NCI-H2029 treated with DMSO at 0.1 percent for 48 hours (cell line): ENCODE measurements around the gene POP7.
"Not testable (repeated sequence)": the region's sequence is repeated elsewhere in the genome, so short reads cannot be mapped to it uniquely, and the experiment has no call there.

Experiments used
- DNase-seq: peaks from one replicate; lab custom pipeline; 2025; lab: John Stamatoyannopoulos, UW

The POP7 gene

DNA sequence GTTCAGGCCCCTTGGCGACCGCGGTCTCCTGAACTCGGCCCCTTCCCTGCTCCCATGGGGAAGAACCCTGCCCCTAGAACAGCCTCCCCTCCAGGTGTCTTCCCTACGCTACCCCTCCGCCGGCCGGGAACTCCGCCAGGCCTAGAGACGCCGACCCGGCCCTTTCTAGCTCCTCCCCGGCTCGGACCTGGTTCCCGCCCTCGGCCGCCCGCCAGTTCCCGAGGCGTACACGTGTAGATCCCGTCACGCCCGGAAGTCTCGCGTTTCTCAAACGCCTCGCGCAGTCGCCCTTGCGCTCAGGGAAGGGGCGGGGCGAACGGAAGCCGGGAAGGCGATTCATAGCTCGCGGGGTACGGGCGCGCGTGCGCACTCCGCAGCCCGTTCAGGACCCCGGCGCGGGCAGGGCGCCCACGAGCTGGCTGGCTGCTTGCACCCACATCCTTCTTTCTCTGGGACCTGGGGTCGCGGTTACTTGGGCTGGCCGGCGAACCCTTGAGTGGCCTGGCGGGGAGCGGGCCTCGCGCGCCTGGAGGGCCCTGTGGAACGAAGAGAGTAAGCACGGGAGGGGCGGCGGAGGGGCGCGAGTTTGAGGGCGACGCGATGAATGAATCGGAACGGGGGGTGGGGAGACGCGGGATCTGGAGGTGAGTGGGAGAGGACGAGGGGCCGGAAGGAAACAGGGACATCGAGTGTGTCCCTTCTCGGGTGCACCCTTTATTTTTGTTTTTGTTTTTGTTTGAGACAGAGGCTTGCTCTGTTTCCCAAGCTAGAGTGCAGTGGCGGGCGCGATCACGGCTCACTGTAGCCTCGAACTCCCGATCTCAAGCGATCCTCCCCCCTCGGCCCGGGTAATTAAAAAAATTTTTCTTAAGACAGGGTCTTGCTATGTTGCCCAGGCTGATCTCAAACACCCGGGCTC is at the start of gene POP7:
TSS of gene POP7 (plus strand) at position 369 of the 919 bp plus-strand sequence. CDS start 710 bp downstream, outside the sequence.
- peak; percentile 81 for DNase-seq

DNA sequence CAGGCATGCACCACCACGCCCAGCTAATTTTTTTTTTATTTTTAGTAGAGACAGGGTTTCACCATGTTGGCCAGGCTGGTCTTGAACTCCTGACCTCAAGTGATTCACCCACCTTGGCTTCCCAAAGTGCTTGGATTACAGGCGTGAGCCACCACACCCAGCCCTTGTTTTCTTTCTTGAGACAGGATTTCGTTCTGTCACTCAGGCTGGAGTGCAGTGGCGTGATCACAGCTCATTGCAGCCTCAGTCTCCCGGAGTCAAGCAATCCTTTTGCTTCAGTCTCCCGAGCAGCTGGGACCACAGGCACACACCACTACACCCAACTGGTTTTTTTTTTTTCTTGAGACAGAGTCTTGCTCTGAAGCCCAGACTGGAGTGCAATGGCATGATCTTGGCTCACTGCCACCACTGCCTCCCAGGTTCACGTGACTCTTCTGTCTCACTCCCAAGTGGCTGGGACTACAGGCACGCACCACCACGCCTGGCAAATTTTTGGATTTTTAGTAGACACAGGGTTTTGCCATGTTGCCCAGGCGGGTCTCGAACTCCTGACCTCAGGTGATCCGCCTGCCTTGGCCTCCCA is 43.6 kb upstream of the POP7 start:
- DNase-seq = peak; percentile 36

DNA sequence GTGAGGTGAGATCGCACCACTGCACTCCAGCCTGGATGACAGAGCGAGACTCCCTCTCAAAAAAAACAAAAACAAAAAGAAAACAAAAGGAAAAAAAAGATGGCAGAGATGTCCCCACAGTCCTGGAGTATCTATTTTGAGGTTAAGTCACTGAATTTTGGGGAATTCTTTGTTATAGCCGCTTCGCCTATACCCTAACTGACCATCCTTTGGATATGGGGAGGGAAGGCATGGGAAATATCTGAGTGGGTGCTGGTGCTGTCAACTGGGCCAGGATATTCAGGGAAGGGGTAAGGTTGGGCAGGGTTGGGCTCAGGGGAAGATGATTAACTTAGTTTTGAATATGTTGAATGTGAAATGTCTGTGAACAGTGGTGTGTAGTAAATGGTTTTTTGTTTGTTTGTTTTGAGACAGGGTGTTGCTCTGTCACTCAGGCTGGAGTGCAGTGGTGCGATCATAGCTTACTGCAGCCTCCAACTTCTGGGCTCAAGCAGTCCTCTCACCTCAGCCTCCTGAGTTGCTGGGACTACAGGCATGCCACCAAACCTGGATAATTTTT is 40.7 kb upstream of the POP7 start:
- no peak for DNase-seq

DNA sequence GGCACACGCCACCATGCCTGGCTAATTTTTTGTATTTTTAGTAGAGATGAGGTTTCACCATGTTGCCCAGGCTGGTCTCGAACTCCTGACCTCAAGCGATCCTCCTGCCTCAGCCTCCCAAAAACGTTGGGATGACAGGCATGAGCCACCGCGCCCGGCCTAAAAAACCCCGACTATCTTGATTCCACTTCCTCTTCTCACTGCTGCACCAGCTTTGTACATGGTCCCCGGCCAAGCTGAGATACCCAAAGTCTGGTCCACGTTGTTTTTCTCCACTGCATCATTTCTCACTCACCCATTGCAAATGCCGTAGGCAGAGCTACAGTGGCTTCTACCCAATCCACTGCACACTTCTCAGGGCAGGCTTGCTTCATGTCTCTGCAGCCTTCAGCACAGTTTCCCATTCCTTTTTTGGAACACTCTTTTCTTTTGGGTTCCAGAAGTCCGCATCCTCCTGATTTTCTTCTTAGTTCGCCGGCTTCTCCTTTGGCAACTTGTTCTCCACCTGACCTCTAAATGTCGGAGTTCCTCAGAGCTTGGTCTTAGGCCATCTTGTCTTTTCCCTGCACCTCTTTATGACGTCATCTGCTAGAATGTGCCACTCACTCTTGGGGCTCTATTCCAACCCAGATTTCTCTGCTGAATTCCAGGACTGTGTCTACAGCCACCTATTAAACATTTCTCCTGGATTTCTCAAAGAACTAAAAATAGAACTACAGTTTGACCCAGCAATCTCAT is 38.4 kb upstream of the POP7 start:
- DNase-seq = no peak

DNA sequence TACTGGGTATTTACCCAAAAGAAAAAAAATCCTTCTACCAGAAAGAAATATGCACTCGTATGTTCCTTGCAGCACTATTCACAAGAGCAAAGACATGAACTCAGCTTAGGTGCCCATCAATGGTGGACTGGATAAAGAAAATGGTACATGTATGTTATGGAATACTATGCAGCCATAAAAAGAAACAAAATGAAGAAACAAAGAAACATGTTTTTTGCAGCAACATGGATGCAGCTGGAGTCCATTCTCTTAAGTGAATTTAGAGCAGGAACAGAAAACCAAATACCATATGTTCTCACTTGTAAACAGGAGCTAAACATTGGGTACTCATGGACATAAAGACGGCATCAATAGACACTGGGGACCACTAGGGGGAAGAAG is 37.9 kb upstream of the POP7 start:
- no peak for DNase-seq

DNA sequence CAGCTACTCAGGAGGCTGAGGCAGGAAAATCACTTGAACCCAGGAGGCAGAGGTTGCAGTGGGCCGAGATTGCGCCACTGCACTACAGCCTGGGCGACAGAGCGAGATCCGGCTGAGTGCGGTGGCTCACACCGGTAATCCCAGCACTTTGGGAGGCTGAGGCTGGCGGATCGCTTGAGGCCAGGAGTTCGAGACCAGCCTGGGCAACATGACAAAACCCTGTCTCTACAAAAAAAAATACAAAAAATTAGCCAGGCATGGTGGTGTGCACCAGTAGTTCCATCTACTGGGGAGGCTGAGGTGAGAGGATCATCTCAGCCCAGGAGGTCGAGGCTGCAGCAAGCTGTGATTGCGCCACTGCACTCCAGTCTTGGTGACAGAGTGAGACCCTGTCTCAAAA is 36.8 kb upstream of the POP7 start:
- DNase-seq = not testable (repeated sequence)

DNA sequence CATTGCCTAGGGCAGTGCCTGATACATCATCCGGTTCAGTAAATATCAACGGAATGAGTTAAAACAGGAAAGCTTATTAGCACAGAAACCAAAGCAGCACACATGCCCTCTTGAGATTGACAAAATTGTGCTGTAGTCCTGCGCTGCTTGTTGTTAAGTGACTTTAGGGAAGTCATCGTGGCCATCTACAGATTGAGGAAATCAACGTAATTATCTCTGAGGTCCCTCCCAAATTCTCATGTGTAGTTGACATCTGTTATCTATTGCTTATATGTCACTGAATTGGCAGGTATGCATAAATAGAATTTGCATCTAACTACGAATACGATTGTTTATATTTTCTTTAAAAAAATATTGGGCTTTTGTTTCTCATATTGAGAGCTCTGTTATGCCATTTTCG is 35.8 kb upstream of the POP7 start:
- no peak for DNase-seq

DNA sequence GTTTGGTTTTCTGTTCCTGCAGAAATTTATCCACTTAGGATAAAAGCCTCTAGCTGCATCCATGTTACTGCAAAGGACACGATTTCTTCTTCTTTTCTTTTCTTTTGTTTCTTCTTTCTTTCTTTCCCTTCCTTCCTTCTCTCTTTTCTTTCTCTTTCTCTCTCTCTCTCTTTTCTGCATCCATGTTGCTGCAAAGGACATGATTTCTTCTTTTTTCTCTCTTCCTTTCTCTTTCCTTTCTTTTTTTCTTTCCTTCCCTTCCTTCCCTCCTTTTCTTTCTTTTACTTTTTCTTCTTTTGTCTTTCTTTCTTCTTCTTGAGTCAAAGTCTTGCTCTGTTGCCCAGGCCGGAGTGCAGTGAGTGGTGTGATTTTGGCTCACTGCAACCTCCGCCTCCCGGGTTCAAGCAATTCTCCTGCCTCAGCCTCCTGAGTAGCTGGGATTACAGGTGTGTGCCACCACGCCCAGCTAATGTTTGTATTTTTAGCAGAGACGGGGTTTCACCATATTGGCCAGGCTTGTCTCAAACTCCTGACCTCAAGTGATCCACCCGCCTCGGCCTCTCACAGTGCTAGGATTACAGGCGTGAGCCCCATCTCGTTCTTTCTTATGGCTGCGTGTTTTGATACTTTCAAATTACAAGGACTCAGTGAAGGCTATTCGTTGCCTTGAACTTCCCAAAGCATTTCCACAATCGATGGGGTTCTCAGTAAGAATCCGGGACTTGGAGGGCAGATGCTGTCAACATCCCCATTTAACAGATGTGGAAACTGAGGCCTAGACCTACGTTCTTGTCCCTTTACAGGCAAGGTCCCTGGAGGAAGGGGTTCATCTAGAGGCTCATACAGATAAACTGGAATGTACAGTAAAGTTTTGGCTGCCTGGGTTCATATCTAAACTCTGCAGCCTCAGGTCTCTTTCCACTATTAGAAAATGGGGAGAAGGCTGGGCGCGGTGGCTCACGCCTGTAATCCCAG is 34.3 kb upstream of the POP7 start:
- no peak for DNase-seq

DNA sequence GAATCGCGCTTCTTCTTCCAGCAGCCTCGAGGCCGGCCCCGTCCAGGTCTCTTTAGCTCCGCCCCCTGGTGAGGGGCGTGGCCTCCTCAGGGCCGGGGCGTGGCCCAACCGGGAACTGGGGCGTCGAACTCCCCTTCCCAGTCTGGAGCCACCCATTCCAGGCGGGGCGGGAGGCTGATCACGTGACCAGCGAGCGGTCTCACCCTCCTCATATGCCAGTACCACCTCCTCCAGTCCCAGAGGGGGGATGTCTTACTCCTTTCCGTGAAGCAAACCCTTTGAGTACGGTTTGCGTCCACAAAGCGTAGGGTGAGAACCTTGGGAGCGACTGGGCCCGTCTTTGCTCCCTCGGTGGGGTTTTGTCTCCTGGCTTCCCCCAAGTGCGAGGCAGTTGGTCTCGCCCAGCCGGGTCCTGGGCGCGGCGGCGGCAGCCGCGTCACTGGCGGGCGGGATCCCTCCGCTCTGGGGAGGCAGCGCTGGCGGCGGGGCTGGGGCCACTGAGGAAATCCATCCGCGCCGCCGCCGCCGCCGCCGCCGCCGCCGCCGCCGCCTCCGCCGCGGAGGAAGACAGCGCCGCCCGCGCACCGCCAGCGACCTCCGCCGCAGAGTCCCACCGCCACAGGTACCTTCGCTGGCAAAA is 32.5 kb upstream of the POP7 start, which contains the start of gene GNB2:
TSS of gene GNB2 (plus strand) at position 439 of the 640 bp plus-strand sequence. CDS start 2,526 bp downstream, outside the sequence.
- peak; percentile 86 for DNase-seq

DNA sequence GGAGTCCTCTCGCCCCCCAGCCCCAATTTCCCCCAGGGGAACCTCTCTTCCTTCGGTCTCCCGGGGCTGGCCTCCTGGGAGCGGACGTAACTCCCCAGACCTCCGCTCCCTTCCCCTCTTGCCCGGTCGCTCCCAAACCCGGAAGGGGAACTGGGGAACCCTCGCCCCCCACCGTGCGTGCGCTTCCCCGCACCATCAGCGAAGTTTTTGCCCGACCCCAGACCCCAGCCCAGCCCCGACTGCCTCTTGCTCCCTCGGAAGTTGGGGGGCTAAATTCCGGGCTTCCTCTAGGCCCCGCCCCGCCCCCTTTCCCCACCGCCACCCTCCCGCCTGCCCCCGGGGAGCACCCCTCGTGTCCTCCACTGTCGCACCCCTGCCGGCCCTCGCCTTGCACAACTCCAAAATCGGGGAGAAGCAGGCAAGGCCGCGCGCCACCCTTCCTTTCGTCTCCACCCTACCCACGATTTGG is 31.9 kb upstream of the POP7 start:
- DNase-seq = no peak

DNA sequence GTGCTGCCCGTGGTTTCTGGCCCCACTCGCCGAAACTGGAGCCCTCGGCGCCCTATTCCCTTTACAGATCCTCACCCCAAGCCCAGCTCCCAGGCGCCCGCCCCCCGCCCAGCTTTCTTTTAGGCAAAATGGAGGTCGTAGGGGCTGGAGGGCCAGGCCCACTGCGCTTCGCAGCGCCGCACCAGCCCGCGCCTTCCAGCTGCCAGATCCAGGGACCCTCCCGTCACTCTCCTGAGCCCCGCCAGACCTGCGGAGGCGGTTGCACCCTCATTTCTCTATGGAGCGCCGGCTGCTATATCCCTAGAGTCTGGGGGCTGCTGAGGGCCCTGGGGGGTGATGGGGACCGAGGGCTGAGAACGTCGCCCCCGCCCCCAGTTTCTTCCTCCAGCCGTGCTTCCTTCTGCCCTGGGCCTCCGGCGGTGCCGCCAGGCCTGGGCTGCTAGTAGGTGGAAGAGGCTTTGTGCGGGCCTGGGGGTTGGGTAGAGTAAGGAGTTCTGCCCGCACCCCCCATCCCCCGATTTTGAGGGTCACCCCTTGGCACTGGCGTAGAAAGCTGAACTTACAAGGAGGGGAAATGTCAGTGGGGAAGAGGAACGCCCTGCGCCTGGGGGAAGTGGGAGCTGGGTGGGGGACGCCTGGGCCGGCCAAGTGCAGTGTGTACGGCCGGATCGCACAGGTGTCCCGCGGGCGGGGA is 31.4 kb upstream of the POP7 start:
- no peak for DNase-seq

DNA sequence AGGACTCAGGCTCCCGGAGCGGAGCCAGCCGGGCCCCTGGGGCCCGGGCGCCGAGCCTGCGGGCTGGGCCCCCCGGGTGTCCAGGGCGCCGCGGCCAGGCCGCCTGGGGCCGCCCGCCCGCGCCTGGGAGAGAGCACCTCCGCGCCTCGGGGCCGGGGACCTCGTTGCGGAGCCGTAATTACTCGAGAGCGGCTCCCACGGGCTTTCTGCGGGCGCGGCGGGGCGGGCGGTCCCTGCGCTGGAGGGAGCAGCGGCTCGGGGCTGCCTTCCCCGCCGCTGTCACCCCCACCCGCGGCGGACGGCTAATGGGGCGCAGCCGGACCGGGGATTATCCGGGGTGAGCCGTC is 30.8 kb upstream of the POP7 start:
- DNase-seq = no peak

DNA sequence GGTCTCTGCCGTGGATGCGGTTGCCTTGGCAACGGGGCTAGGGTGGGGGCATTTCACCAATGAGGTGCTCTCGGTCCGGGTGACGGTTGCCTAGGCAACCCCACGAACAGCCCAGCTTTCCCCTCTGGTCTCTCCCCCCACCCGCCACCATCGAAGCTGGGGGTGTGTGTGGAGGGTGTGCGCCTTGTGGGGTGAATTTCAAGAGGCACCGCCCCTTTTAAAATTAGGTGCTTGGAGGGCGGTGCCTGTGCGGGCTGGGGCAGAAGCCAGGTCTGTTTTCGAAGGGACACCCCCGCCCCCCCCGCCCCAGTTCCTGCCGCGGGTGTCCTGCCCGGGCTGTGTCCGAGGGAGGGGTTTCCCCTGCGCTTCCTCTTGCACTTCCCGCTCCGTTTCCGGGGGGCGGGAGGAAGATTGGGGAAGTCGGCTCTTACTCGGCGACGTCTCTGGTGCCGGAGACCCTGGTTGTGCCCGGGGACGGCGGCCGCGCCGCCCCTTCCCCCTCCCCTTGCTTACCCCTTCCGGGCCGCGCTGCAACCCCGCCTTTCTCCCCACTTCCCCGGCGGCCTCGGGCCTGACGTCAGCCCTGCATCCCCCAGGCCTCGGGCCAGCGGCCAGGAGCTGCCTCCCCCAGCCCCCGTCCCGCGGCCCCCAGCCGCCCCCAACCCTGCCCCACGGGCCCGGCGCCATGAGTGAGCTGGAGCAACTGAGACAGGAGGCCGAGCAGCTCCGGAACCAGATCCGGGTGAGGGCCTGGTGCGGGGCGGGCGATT is 30.2 kb upstream of the POP7 start:
- no peak for DNase-seq

DNA sequence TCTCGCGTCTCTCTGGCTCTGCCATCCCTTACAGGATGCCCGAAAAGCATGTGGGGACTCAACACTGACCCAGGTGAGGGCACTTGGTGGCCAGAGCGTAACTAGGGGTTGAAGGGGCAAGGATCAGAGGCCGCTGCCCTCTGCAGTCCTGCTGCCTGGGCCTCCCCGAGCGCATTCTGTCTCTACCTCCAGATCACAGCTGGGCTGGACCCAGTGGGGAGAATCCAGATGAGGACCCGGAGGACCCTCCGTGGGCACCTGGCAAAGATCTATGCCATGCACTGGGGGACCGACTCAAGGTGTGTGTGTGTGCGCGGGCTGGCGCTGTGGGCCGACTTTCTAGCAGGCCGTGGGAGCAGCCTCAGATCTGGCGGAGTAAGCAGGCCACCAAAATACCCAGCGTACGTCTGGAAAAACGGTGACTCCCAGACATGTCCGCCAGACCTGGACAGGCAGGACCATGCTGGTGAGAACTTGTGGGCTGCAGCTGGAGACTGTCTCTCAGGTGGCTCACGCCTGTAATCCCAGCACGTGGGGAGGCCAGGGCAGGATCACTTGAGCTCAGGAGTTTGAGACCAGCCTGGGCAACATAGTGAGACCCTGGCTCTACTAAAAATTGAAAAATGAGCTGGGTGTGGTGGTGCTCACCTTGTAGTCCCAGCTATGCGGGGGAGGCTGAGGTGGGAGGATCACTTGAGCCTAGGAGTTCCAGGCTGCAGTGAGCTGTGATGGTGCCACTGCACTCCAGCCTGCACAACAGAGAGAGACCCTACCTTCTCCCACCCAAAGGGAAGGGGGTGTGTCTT is 29.2 kb upstream of the POP7 start:
- no peak for DNase-seq

DNA sequence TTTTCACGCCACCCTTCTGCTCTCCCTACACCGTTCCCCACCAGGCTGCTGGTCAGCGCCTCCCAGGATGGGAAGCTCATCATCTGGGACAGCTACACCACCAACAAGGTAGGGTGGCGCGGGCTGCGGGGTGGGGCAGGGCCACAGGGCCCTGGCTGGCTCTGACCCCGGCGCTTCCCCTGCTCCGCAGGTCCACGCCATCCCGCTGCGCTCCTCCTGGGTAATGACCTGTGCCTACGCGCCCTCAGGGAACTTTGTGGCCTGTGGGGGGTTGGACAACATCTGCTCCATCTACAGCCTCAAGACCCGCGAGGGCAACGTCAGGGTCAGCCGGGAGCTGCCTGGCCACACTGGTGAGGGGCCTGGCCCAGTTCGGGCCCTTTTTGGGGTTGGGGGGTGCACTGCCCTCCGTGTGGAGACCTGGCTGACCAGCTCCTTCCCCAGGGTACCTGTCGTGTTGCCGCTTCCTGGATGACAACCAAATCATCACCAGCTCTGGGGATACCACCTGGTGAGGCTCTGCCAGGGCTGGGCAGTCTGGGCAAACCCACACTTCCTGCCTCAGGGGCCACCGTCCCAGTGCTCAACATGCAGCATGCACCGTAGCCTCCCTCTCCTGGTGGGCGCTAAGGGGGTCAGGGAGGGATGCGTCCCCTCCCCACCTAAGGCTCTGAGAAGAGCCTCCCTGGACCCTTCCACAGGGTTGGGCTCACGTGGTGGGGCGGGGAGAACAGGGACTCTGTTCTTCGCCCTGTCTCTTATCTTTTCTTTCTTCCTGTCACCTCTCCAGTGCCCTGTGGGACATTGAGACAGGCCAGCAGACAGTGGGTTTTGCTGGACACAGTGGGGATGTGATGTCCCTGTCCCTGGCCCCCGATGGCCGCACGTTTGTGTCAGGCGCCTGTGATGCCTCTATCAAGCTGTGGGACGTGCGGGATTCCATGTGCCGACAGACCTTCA is 28.3 kb upstream of the POP7 start:
- no peak for DNase-seq

DNA sequence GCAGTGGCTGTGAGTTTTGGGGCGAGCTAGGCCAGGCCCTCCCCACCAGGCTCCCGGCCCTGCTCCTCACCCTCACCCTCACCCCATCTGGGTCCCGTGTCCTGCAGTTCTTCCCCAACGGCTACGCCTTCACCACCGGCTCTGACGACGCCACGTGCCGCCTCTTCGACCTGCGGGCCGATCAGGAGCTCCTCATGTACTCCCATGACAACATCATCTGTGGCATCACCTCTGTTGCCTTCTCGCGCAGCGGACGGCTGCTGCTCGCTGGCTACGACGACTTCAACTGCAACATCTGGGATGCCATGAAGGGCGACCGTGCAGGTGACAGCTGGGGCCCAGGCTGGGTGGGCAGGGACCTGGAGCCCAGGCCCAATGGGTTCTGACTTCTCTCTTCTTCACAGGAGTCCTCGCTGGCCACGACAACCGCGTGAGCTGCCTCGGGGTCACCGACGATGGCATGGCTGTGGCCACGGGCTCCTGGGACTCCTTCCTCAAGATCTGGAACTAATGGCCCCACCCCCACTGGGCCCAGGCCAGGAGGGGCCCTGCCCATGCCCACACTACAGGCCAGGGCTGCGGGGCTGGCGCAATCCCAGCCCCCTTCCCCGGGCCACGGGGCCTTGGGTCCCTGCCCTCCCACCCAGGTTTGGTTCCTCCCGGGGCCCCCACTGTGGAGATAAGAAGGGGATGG is 27.5 kb upstream of the POP7 start:
- DNase-seq = no peak
